Astrocyte (in vitro differentiated cells and primary cell): Measurements from ENCODE around the gene NCBP3. TPM values are rescaled to one million over a fixed set of nuclear protein-coding genes. Genes with fewer than 3 reads are reported as not detected.
A peak's percentile ranks its signal among the peaks of the same experiment; 100 is the strongest.

Source experiments
- DNase-seq: peaks from one replicate; pipeline ENCODE4 v3.0.0-alpha.2; 2010; ENCODE audit warnings: low read depth
- FAIRE-seq: peaks from 2 replicates; lab custom pipeline; 2011; peaks lifted over from hg19 to GRCh38; lab: Jason Lieb, UNC
- H2AFZ ChIP-seq: 2 replicates; pipeline ENCODE4 v1.6.0; 2012; ENCODE audit warnings: low read depth, low read length, inconsistent platforms
- H3K27ac ChIP-seq: 2 replicates; pipeline ENCODE4 v1.5.1; 2011; ENCODE audit warnings: low read depth, low read length, inconsistent platforms
- H3K27me3 ChIP-seq: 2 replicates; pipeline ENCODE4 v1.6.0; 2011; ENCODE audit warnings: low read length, inconsistent platforms; ENCODE audit not compliant: insufficient read depth
- H3K36me3 ChIP-seq: 2 replicates; pipeline ENCODE4 v1.5.1; 2011; ENCODE audit warnings: low read length, inconsistent platforms; ENCODE audit not compliant: insufficient read depth
- H3K4me1 ChIP-seq: 2 replicates; pipeline ENCODE4 v1.5.1; 2011; ENCODE audit warnings: low read length, inconsistent platforms; ENCODE audit not compliant: insufficient read depth
- H3K4me2 ChIP-seq: 2 replicates; pipeline ENCODE4 v1.6.0; 2012; ENCODE audit warnings: low read length, inconsistent platforms
- H3K4me3 ChIP-seq: 2 replicates; pipeline ENCODE4 v1.5.1; 2011; ENCODE audit warnings: low read depth, mild to moderate bottlenecking, low read length, inconsistent platforms; ENCODE audit not compliant: insufficient read depth
- H3K79me2 ChIP-seq: 2 replicates; pipeline ENCODE4 v1.6.0; 2012; ENCODE audit warnings: mild to moderate bottlenecking, low read length, inconsistent platforms; ENCODE audit not compliant: insufficient read depth
- H3K9ac ChIP-seq: 2 replicates; pipeline ENCODE4 v1.6.0; 2012; ENCODE audit warnings: mild to moderate bottlenecking, low read length, inconsistent platforms
- H3K9me3 ChIP-seq: 2 replicates; pipeline ENCODE4 v1.5.1; 2012; ENCODE audit warnings: low read depth, mild to moderate bottlenecking, low read length, inconsistent platforms; ENCODE audit not compliant: insufficient read depth
- H4K20me1 ChIP-seq: 2 replicates; pipeline ENCODE4 v1.6.0; 2012; ENCODE audit warnings: low read length, inconsistent platforms; ENCODE audit not compliant: insufficient read depth
- H3K27ac Mint-ChIP-seq: one replicate; pipeline ENCODE4 v1.8.0; 2021; ENCODE audit warnings: mild to moderate bottlenecking, mixed read lengths; ENCODE audit not compliant: unreplicated experiment
- H3K27me3 Mint-ChIP-seq: one replicate; pipeline ENCODE4 v1.8.0; 2021; ENCODE audit warnings: low read depth, mixed read lengths; ENCODE audit not compliant: unreplicated experiment
- H3K36me3 Mint-ChIP-seq: one replicate; pipeline ENCODE4 v1.8.0; 2021; ENCODE audit warnings: low read depth, mixed read lengths; ENCODE audit not compliant: unreplicated experiment
- H3K4me1 Mint-ChIP-seq: one replicate; pipeline ENCODE4 v1.8.0; 2021; ENCODE audit warnings: low read depth, mixed read lengths; ENCODE audit not compliant: unreplicated experiment
- H3K4me3 Mint-ChIP-seq: one replicate; pipeline ENCODE4 v1.8.0; 2021; ENCODE audit warnings: mild to moderate bottlenecking, moderate library complexity, mixed read lengths; ENCODE audit not compliant: unreplicated experiment
- H3K9me3 Mint-ChIP-seq: one replicate; pipeline ENCODE4 v1.8.0; 2021; ENCODE audit warnings: mild to moderate bottlenecking, mixed read lengths; ENCODE audit not compliant: unreplicated experiment
- EZH2 ChIP-seq: IDR thresholded peaks from 2 replicates; pipeline ENCODE4 v1.6.1; 2012; ENCODE audit warnings: mild to moderate bottlenecking, low read length, inconsistent platforms; ENCODE audit not compliant: insufficient read depth
- total RNA-seq: library from RNA; stranded (reverse); gene quantifications from 2 replicates; pipeline ENCODE4 v1.2.1, GENCODE V29; 2021
- TF ChIP-seq, protein P1 (sequence below): IDR thresholded peaks from 2 replicates; pipeline ENCODE4 v1.5.1; 2011; ENCODE audit warnings: low read depth, mild to moderate bottlenecking, inconsistent platforms, low read length, moderate library complexity; ENCODE audit not compliant: insufficient read depth

The NCBP3 gene
- total RNA-seq, 1 donor from 2014 or later = 46.7 TPM

DNA sequence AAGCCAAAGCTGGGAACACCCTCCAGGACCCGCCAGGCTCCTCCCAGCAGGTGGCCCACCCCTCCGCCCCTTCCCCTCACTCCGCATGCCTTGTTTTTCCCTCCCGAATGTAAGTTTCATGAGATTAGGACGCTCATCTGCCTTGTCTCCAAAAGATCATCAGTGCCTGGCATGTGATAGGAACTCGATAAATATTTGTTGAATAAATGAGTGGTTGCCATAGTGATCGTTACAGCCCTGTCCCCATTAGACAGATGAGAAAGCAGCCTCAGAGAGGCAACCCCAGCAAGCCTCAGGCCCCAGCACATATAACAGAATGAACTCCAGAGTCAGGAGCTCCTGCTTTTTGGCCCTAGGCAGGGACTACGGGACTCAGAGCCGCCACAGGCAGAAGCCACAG lies 41.8 kb upstream of the NCBP3 start:
- Histone ChIP-seq H3K4me1 (peaks cover 61% of the 10 kb centered on the region), H2AFZ (no peak overlapping the region), H3K27ac (peak overlapping the region; percentile 88), H3K36me3 (peaks cover 4% of the 10 kb centered on the region), H3K4me2 (peak overlapping the region; percentile 64), H3K4me3 (no peak overlapping the region), H3K9ac (peak overlapping the region; percentile 74), H4K20me1 (peaks cover 13% of the 10 kb centered on the region), H3K79me2 (peaks cover 27% of the 10 kb centered on the region), H3K9me3 (no peaks in the 10 kb centered on the region), H3K27me3 (no peaks in the 10 kb centered on the region)
- H3K36me3 Mint-ChIP-seq = peaks cover 8% of the 10 kb centered on the region
- no peak for TF ChIP-seq EZH2
- TF ChIP-seq, protein P1, sequence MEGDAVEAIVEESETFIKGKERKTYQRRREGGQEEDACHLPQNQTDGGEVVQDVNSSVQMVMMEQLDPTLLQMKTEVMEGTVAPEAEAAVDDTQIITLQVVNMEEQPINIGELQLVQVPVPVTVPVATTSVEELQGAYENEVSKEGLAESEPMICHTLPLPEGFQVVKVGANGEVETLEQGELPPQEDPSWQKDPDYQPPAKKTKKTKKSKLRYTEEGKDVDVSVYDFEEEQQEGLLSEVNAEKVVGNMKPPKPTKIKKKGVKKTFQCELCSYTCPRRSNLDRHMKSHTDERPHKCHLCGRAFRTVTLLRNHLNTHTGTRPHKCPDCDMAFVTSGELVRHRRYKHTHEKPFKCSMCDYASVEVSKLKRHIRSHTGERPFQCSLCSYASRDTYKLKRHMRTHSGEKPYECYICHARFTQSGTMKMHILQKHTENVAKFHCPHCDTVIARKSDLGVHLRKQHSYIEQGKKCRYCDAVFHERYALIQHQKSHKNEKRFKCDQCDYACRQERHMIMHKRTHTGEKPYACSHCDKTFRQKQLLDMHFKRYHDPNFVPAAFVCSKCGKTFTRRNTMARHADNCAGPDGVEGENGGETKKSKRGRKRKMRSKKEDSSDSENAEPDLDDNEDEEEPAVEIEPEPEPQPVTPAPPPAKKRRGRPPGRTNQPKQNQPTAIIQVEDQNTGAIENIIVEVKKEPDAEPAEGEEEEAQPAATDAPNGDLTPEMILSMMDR = no peak
- no peak overlapping the region for H3K4me3 Mint-ChIP-seq
- FAIRE-seq = no peak
- H3K9me3 Mint-ChIP-seq = no peaks in the 10 kb centered on the region
- no peak overlapping the region for H3K27ac Mint-ChIP-seq
- no peak for DNase-seq
- no peaks in the 10 kb centered on the region for H3K27me3 Mint-ChIP-seq
- H3K4me1 Mint-ChIP-seq = peaks cover 38% of the 10 kb centered on the region

GRCh38 chr17:3887394-3887793 lies 41.3 kb upstream of the NCBP3 start:
- H3K79me2 ChIP-seq = peaks cover 27% of the 10 kb centered on the region
- H3K4me1 ChIP-seq = peaks cover 61% of the 10 kb centered on the region
- no peaks in the 10 kb centered on the region for H3K27me3 ChIP-seq
- Mint-ChIP-seq H3K27ac (no peak overlapping the region), H3K4me3 (no peak overlapping the region), H3K4me1 (peaks cover 38% of the 10 kb centered on the region), H3K9me3 (no peaks in the 10 kb centered on the region), H3K27me3 (no peaks in the 10 kb centered on the region), H3K36me3 (peaks cover 8% of the 10 kb centered on the region)
- no peak overlapping the region for H2AFZ ChIP-seq
- peak overlapping the region; percentile 74 for H3K9ac ChIP-seq
- no peaks in the 10 kb centered on the region for H3K9me3 ChIP-seq
- H3K4me2 ChIP-seq = no peak overlapping the region
- H3K27ac ChIP-seq = no peak overlapping the region
- DNase-seq = no peak
- no peak for FAIRE-seq
- H3K4me3 ChIP-seq = no peak overlapping the region
- peaks cover 13% of the 10 kb centered on the region for H4K20me1 ChIP-seq
- peaks cover 4% of the 10 kb centered on the region for H3K36me3 ChIP-seq
- no peak for TF ChIP-seq EZH2
- TF ChIP-seq, protein P1 = no peak

- FAIRE-seq (no peak), DNase-seq (no peak)
- peaks cover 8% of the 10 kb centered on the region for H3K36me3 Mint-ChIP-seq
- Histone ChIP-seq H3K4me3 (no peak overlapping the region), H4K20me1 (peaks cover 13% of the 10 kb centered on the region), H3K9ac (no peak overlapping the region), H3K4me1 (peaks cover 58% of the 10 kb centered on the region), H2AFZ (no peak overlapping the region), H3K27ac (no peak overlapping the region), H3K36me3 (peaks cover 4% of the 10 kb centered on the region), H3K9me3 (no peaks in the 10 kb centered on the region), H3K79me2 (peaks cover 27% of the 10 kb centered on the region), H3K4me2 (no peak overlapping the region), H3K27me3 (no peaks in the 10 kb centered on the region)
- peaks cover 38% of the 10 kb centered on the region for H3K4me1 Mint-ChIP-seq
- TF ChIP-seq, protein P1 = no peak
- TF ChIP-seq EZH2 = no peak
- H3K27ac Mint-ChIP-seq = peak overlapping the region; percentile 53
- no peak overlapping the region for H3K4me3 Mint-ChIP-seq
- H3K27me3 Mint-ChIP-seq = no peaks in the 10 kb centered on the region
- H3K9me3 Mint-ChIP-seq = no peaks in the 10 kb centered on the region
Measured at GRCh38 chr17:3886776-3887175, 40.7 kb upstream of the NCBP3 start.
